GM23248 (cell line): ENCODE measurements around the gene KLHL28.

Experiments
- EZH2 ChIP-seq: fragments of 200-600 bp; sonication (generic); IDR thresholded peaks from 2 replicates; pipeline ENCODE4 v1.6.1; 2018; ENCODE audit warnings: antibody characterized with exemption, mild to moderate bottlenecking; ENCODE audit not compliant: insufficient read depth, poor library complexity, severe bottlenecking
- EZH2phosphoT487 ChIP-seq: fragments of 200-600 bp; sonication (generic); IDR thresholded peaks from 2 replicates; pipeline ENCODE4 v1.6.1; 2018; ENCODE audit warnings: antibody characterized with exemption, moderate library complexity, mild to moderate bottlenecking, low read depth; ENCODE audit not compliant: insufficient read depth

GRCh38 chr14:44962334-44963043 lies 742 bp upstream of the KLHL28 start:
- no peak for TF ChIP-seq EZH2
- TF ChIP-seq EZH2phosphoT487: no peak
